Left renal pelvis (tissue), 4 donors: ENCODE data around the gene ADGRD2. TPM values are rescaled to one million over a fixed set of nuclear protein-coding genes. Genes with fewer than 3 reads are reported as not detected.

Experiments
- polyA plus RNA-seq, 4 donors: library from polyadenylated mRNA; unstranded; fragments of 120-200 nt; gene quantifications; one replicate each; pipeline ENCODE4 v1.2.1, GENCODE V29; 2013; ENCODE audit not compliant: insufficient read length in 4 of 4

Gene ADGRD2
- polyA plus RNA-seq, 4 donors: 0.11 to 0.23 TPM; not detected in 2

Other genes starting within 250 kb of the ADGRD2 start
- 10 to 100 TPM; 26.6 to 65.1 (median 28.6) TPM for gene NEK6, start 192.5 kb upstream of the ADGRD2 start, polyA plus RNA-seq
- gene PSMB7, start 35.0 kb upstream of the ADGRD2 start, polyA plus RNA-seq: 100 to 1,000 TPM; 185 to 224 (median 209) TPM
- gene NR5A1, start 56.9 kb downstream of the ADGRD2 start, polyA plus RNA-seq: under 1 TPM in 1 of 4 donors, not detected in 3; 0.18 TPM